Amniotic stem cell (primary cell): ENCODE results near the gene GABRA1.

Source experiments
- DNase-seq: peaks from one replicate; lab custom pipeline; 2025; lab: John Stamatoyannopoulos, UW

GABRA1 gene

GRCh38 chr5:161847941-161848391, at the start of gene GABRA1:
TSS of gene GABRA1 (plus strand) at chr5:161848120. CDS start at chr5:161850811, 2,691 bp downstream.
- no peak for DNase-seq

GRCh38 chr5:161799316-161799715, 48.6 kb upstream of the GABRA1 start:
- DNase-seq, result no peak

DNA sequence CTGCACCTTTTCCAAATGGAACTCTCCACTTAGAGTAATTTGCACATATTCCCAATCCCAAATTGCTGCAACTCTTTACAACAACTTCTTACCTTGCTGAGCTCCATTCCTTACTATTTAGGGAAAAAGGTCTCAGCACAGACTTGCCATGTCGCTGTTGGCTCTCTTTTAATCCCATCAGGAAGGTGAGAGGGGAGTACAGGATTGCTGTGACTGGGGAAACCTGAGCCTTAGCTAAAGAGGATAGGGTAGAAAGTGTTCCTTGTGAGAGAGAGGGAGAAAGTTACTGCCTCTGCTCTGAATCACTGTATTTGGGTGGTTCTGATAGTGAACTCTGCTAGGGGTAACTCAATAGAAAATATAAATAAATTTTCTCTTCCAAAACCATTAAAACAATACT, 43.7 kb upstream of the GABRA1 start:
- DNase-seq, result no peak

GRCh38 chr5:161846746-161847145, 1.2 kb upstream of the GABRA1 start:
- DNase-seq, result no peak

DNA sequence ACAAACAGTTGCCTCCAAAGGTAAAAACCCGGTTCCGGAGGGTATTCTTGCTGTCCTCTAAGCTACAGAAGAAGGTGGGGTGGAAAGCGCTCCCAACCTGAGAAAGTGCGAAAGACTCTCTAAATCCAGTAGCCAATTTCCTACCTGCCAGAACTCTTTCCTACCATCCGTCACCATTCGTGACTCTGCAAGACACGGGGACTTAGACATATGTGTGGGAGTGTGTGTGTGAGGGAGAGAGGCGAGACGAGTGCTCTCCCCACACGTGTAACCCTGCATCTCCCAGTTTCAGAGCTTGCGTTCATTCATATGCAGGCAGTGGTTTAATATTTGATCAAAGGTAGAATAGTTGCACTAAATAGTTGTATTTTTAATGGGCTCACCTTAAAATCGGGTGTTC, 473 bp upstream of the GABRA1 start:
- no peak for DNase-seq

GRCh38 chr5:161850491-161850890, 2.6 kb downstream of the GABRA1 start:
- DNase-seq, result no peak

- DNase-seq, result no peak
Observed at GRCh38 chr5:161851691-161852299, 3.9 kb downstream of the GABRA1 start.

DNA sequence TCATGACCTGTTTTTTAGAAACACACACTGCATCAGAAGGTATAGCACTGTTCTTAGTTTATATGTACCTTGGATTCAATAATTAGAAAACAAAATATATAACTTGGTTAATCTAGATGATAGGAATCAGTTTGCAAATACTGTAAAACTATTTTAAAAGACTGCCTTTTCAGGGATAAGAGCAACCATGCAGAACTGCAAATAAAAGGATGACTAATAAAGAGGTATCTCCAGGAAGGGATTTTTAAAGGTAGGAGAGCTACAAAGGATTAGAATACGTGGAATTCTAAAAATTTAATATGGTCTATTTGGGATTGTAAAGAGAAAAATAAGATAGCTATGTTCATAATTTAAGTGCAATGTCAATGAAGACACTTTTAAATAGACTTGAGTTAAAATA, 9.4 kb downstream of the GABRA1 start:
- no peak for DNase-seq

DNA sequence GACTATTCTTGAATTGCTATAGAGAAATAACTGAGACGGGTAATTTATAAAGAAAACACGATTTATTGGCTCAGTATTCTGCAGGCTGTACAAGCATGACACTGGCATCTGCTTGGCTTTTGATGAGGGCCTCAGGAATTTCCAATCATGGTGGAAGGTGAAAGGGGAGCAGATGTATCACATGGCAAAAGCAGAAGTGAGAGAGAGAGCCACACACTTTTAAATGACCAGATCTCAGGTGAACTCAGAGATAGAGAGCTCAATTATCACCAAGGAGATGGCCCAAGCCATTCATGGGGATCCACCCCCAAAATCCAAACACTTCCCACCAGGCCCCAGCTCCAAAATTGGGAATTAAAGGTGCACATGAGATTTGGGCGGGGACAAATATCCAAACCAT, 15.3 kb downstream of the GABRA1 start:
- DNase-seq, result no peak

DNA sequence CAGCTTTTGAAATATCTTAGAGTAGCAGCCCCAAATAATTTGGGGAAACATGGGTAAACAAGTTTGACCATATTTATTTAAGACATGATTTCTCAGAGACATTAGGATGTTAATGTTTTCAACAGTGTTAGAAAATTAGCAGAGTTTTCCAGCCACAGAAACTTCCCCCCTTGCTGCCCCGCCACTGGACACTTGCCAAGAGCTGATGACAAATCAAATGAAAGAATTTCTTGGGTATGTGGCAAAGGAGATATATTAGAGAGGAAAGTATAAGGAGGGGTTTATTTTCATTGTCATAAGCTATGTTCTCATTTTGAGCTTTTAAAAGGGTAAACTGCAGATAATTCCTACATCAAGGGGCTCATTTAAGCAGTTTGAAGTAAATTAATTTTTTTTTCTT, 15.9 kb downstream of the GABRA1 start:
- DNase-seq, result no peak

- DNase-seq, result no peak
Observed at GRCh38 chr5:161865510-161865909, 17.6 kb downstream of the GABRA1 start.

GRCh38 chr5:161889971-161890370, 42.1 kb downstream of the GABRA1 start:
- DNase-seq, result no peak

GRCh38 chr5:161895514-161895913, 47.6 kb downstream of the GABRA1 start:
- no peak for DNase-seq

GRCh38 chr5:161897033-161897432, 49.1 kb downstream of the GABRA1 start:
- DNase-seq, result no peak

DNA sequence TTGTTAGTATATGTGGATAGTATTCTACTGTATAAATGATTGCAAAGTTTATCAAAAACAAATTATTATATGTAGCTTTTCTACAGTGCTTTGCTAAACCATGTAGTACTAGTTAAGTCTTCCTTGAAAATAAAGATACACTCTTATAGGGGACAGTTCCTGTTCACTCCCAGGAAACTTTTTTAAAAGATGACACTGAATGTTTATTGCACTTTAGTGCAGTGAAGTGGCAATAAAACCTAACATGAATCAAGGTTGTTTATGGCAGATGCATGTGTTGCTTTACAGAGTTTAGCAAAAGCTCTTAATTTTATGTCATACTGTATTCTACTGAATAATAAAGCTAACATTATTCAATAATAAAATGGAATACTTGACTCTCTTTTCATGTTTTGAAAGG, 51.7 kb downstream of the GABRA1 start:
- DNase-seq, result no peak

- DNase-seq, result no peak
Observed at GRCh38 chr5:161900981-161901380, 53.1 kb downstream of the GABRA1 start.

GRCh38 chr5:161921781-161922180, 73.9 kb downstream of the GABRA1 start:
- no peak for DNase-seq

- DNase-seq, result no peak
Observed at GRCh38 chr5:161924270-161924669, 76.3 kb downstream of the GABRA1 start.

DNA sequence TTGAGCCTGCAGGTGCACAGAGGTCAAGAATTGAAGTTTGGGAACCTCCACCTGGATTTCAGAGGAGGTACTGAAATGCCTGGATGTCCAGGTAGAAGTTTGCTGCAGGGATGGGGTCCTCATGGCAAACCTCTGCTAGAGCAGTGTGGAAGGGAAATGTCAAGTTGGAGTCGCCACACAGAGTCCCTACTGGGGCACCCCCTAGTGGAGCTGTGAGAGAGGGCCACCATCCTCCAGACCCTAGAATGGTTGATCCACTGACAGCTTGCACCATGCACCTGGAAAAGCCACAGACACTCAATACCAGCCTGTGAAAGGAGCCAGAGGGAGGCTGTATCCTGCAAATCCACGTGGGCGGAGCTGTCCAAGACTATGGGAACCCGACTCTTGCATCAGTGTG, 78.0 kb downstream of the GABRA1 start:
- DNase-seq, result no peak

- DNase-seq, result no peak
Observed at GRCh38 chr5:161934486-161934885, 86.6 kb downstream of the GABRA1 start.

- DNase-seq, result no peak
Observed at GRCh38 chr5:161944974-161945373, 97.1 kb downstream of the GABRA1 start.

GRCh38 chr5:161946911-161947310, 99.0 kb downstream of the GABRA1 start:
- DNase-seq, result no peak
